GM19099 (cell line): ENCODE results near the gene TMEM232.

Experiments
- POLR2A ChIP-seq: IDR thresholded peaks from 3 replicates; pipeline ENCODE4 v1.6.1; 2011; ENCODE audit warnings: low read depth; ENCODE audit not compliant: insufficient read length; ENCODE audit errors: extremely low read depth

The TMEM232 gene

GRCh38 chr5:110726249-110727024 lies at the start of gene TMEM232:
Gene TMEM232, minus strand, starts transcription at chr5:110726671. Its CDS starts 59,319 bp downstream, at chr5:110667352.
- no peak for TF ChIP-seq POLR2A

- no peak for TF ChIP-seq POLR2A
Observed at GRCh38 chr5:110770286-110770685, 43.8 kb upstream of the TMEM232 start.

- no peak for TF ChIP-seq POLR2A
Observed at GRCh38 chr5:110769000-110769681, 42.7 kb upstream of the TMEM232 start.

- TF ChIP-seq POLR2A = no peak
Observed at GRCh38 chr5:110768138-110768860, 41.8 kb upstream of the TMEM232 start.

GRCh38 chr5:110760158-110760557 lies 33.7 kb upstream of the TMEM232 start:
- no peak for TF ChIP-seq POLR2A

- no peak for TF ChIP-seq POLR2A
Observed at GRCh38 chr5:110757118-110757729, 30.8 kb upstream of the TMEM232 start.

GRCh38 chr5:110754181-110754580 lies 27.7 kb upstream of the TMEM232 start:
- TF ChIP-seq POLR2A = no peak

- no peak for TF ChIP-seq POLR2A
Observed at GRCh38 chr5:110753600-110753999, 27.1 kb upstream of the TMEM232 start.

- TF ChIP-seq POLR2A = no peak
Observed at GRCh38 chr5:110752953-110753352, 26.5 kb upstream of the TMEM232 start.

GRCh38 chr5:110751902-110752762 lies 25.7 kb upstream of the TMEM232 start:
- TF ChIP-seq POLR2A = peak; percentile 21

GRCh38 chr5:110738812-110739651 lies 12.6 kb upstream of the TMEM232 start, which contains the start of gene SLC25A46:
Gene SLC25A46, plus strand, starts transcription at chr5:110739007. Its CDS starts 113 bp downstream, at chr5:110739120.
- peak; percentile 94 for TF ChIP-seq POLR2A

GRCh38 chr5:110738503-110738811 lies 12.0 kb upstream of the TMEM232 start:
- no peak for TF ChIP-seq POLR2A

- TF ChIP-seq POLR2A = no peak
Observed at GRCh38 chr5:110736753-110737152, 10.3 kb upstream of the TMEM232 start.
